Measurements from ENCODE around the gene ALDH18A1. TPM values are rescaled to one million over a fixed set of nuclear protein-coding genes. Genes with fewer than 3 reads are reported as not detected.
A peak's percentile ranks its signal among the peaks of the same experiment; 100 is the strongest.

ALDH18A1 gene
- total RNA-seq, 1 donor from 2014 or later = 121 TPM

DNA sequence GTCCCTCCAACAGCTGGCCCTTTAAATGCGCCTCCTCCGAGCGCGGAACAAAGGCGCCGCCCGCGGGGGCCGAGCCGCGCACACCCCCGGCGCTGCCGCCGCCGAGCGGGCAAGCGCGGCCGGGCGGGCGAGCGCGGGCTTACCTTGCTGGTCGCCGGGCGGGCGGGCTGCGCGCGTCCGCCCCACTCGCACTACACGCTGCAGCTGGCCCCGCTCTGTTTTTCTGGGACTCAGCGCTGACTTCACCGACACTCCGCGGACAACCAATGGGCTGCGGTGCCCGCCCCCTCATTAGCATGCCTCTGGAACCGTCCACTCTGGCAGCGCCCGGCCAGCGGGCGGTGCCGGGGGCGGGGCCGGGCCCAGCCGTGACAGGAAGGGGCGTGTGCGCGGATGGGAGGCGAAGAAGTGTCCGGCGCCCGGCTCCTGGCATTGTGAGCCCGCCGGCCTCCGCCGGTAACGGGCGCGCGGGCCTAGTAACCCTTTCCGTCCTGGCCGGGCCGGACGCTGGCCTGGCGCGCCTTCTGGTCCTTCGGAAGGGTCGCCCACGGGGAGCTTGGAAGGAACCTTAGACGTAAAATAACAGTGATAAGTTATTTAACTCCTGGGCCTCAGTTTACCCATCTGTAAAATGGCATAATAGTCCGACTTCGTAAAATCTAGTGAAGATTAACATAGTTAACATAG is 95.2 kb downstream of the ALDH18A1 start, which contains the start of gene SORBS1:
SORBS1 (minus strand) TSS at position 195 of the 687 bp plus-strand sequence. CDS start 120,236 bp downstream, outside the sequence.
- peaks cover 12% of the 10 kb centered on the region for H3K27me3 ChIP-seq (ENCODE audit: insufficient read depth, low read length)
- Mint-ChIP-seq H3K36me3 (ENCODE audit: low read depth, unreplicated experiment) (peaks cover 3% of the 10 kb centered on the region), H3K9me3 (ENCODE audit: unreplicated experiment) (peaks cover 2% of the 10 kb centered on the region), H3K4me3 (ENCODE audit: unreplicated experiment) (peak within 1 kb of the TSS; percentile 99), H3K27ac (ENCODE audit: unreplicated experiment) (peak within 1 kb of the TSS; percentile 94), H3K4me1 (ENCODE audit: low read depth, unreplicated experiment) (peaks cover 4% of the 10 kb centered on the region), H3K27me3 (ENCODE audit: low read depth, unreplicated experiment) (peaks cover 18% of the 10 kb centered on the region)
- H3K79me2 ChIP-seq (ENCODE audit: insufficient read depth, low read length) = no peaks in the 10 kb centered on the region
- FAIRE-seq (no peak), DNase-seq (ENCODE audit: low read depth) (peak; percentile 91)
- no peaks in the 10 kb centered on the region for H3K36me3 ChIP-seq (ENCODE audit: insufficient read depth, low read length)
- no peaks in the 10 kb centered on the region for H3K9me3 ChIP-seq (ENCODE audit: insufficient read depth, low read depth, low read length)
- H4K20me1 ChIP-seq (ENCODE audit: insufficient read depth, low read length) = no peaks in the 10 kb centered on the region
- TF ChIP-seq, protein P1, sequence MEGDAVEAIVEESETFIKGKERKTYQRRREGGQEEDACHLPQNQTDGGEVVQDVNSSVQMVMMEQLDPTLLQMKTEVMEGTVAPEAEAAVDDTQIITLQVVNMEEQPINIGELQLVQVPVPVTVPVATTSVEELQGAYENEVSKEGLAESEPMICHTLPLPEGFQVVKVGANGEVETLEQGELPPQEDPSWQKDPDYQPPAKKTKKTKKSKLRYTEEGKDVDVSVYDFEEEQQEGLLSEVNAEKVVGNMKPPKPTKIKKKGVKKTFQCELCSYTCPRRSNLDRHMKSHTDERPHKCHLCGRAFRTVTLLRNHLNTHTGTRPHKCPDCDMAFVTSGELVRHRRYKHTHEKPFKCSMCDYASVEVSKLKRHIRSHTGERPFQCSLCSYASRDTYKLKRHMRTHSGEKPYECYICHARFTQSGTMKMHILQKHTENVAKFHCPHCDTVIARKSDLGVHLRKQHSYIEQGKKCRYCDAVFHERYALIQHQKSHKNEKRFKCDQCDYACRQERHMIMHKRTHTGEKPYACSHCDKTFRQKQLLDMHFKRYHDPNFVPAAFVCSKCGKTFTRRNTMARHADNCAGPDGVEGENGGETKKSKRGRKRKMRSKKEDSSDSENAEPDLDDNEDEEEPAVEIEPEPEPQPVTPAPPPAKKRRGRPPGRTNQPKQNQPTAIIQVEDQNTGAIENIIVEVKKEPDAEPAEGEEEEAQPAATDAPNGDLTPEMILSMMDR (IDR thresholded peaks at IDR 0.05; ENCODE audit: insufficient read depth, low read depth, low read length) = no peak
- no peak for TF ChIP-seq EZH2 (IDR thresholded peaks at IDR 0.05; ENCODE audit: insufficient read depth, low read length)
- H3K4me1 ChIP-seq (ENCODE audit: insufficient read depth, low read length) = peaks cover 3% of the 10 kb centered on the region
- H3K9ac ChIP-seq (ENCODE audit: low read length) = peak within 1 kb of the TSS; percentile 87
- H3K4me2 ChIP-seq (ENCODE audit: low read length) = peak within 1 kb of the TSS; percentile 100
- peak within 1 kb of the TSS; percentile 83 for H2AFZ ChIP-seq (ENCODE audit: low read depth, low read length)
- H3K4me3 ChIP-seq (ENCODE audit: insufficient read depth, low read depth, low read length) = peak within 1 kb of the TSS; percentile 86
- H3K27ac ChIP-seq (ENCODE audit: low read depth, low read length) = peak within 1 kb of the TSS; percentile 26

DNA sequence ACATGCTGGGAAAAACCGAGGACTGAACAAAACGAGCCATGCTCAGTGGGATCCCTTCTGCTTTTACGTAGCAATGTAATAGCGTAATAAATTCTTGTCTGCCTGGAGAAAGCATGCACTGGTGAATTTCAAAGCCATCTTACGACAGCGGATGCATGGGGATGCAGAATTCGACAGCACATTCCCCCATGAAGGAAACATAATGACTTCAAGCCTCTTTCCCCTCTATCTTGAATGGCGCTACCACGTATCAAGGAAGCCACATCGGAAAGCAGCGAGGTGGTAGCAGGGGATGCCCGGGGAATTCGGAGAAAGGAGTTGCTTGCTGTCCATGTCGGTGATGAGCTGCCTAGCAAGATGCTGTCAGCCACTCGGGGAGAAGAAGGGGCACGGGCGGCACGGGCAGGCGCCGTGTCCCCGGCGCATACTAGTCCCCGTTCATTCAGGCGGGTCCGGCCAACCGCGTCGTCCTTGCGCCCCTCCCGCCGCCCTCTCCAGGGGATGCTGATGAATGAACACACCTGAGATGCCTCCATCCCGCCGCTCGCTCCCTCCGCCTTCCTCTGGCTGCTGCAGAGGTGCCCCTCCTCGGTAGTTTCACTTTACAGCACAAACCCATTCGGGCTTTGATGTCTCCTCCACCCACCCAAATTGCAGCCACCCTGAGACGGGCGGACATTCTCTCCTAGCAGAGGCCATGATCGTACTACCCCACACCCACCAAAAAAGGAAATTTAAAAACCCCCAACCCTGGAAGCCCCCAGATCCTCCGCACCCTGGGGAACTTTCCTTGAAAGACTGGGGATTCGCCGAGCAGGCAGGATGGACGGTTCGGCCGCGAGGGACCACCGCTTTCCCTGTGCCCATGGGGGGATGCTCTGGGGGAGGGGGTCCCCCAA is 96.0 kb downstream of the ALDH18A1 start:
- peak overlapping the region; percentile 87 for H3K9ac ChIP-seq (ENCODE audit: low read length)
- H3K79me2 ChIP-seq (ENCODE audit: insufficient read depth, low read length) = no peaks in the 10 kb centered on the region
- Mint-ChIP-seq H3K4me1 (ENCODE audit: low read depth, unreplicated experiment) (peaks cover 4% of the 10 kb centered on the region), H3K9me3 (ENCODE audit: unreplicated experiment) (peaks cover 2% of the 10 kb centered on the region), H3K36me3 (ENCODE audit: low read depth, unreplicated experiment) (peaks cover 3% of the 10 kb centered on the region), H3K27me3 (ENCODE audit: low read depth, unreplicated experiment) (peaks cover 18% of the 10 kb centered on the region), H3K27ac (ENCODE audit: unreplicated experiment) (peak overlapping the region; percentile 94), H3K4me3 (ENCODE audit: unreplicated experiment) (peak overlapping the region; percentile 99)
- FAIRE-seq = no peak
- H3K4me2 ChIP-seq (ENCODE audit: low read length) = peak overlapping the region; percentile 100
- peak overlapping the region; percentile 26 for H3K27ac ChIP-seq (ENCODE audit: low read depth, low read length)
- peaks cover 12% of the 10 kb centered on the region for H3K27me3 ChIP-seq (ENCODE audit: insufficient read depth, low read length)
- peaks cover 3% of the 10 kb centered on the region for H3K4me1 ChIP-seq (ENCODE audit: insufficient read depth, low read length)
- H3K36me3 ChIP-seq (ENCODE audit: insufficient read depth, low read length) = no peaks in the 10 kb centered on the region
- H3K4me3 ChIP-seq (ENCODE audit: insufficient read depth, low read depth, low read length) = peak overlapping the region; percentile 86
- peak; percentile 47 for DNase-seq (ENCODE audit: low read depth)
- TF ChIP-seq, protein P1 (IDR thresholded peaks at IDR 0.05; ENCODE audit: insufficient read depth, low read depth, low read length) = no peak
- TF ChIP-seq EZH2 (IDR thresholded peaks at IDR 0.05; ENCODE audit: insufficient read depth, low read length) = no peak
- H2AFZ ChIP-seq (ENCODE audit: low read depth, low read length) = peak overlapping the region; percentile 83
- H3K9me3 ChIP-seq (ENCODE audit: insufficient read depth, low read depth, low read length) = no peaks in the 10 kb centered on the region
- H4K20me1 ChIP-seq (ENCODE audit: insufficient read depth, low read length) = no peaks in the 10 kb centered on the region

Data from astrocyte (in vitro differentiated cells and primary cell).